Cardiac septum (tissue), 1 donor: Measurements from ENCODE around the gene PRKG1. TPM values are rescaled to one million over a fixed set of nuclear protein-coding genes. Genes with fewer than 3 reads are reported as not detected.
"Not testable (repeated sequence)": the region's sequence is repeated elsewhere in the genome, so short reads cannot be mapped to it uniquely, and the experiment has no call there.

ENCODE experiments used
- DNase-seq: peaks from one replicate; pipeline ENCODE4 v3.0.0-alpha.2; 2020; ENCODE audit warnings: low spot score
- intact Hi-C: fragments of 100-400 bp; cut with DNase I; formaldehyde crosslinking; loops from one replicate; pipeline ENCODE4 v1.14.0; 2022
- total RNA-seq: library from RNA; stranded (reverse); fragmentation: NEBNext Ultra II Directional; extraction: Animal tissue kit (Norgen Biotek cat#: 25700); gene quantifications from one replicate; pipeline ENCODE4 v1.2.1, GENCODE V29; 2021
- donor health status: DM: no; HTN: no; CAD: no.

Gene PRKG1
- total RNA-seq, 1 donor from 2014 or later = 35.6 TPM

- intact Hi-C loops = no loop called here
- no peak for DNase-seq
These were observed 359.7 kb downstream of the PRKG1 start for GRCh38 chr10:51433949-51434475.

- DNase-seq = no peak
- intact Hi-C loops = no loop called here
These were observed 362.5 kb downstream of the PRKG1 start for GRCh38 chr10:51436805-51437204.

- DNase-seq = no peak
- intact Hi-C loops = no loop called here
These were observed 365.4 kb downstream of the PRKG1 start for GRCh38 chr10:51439645-51440044.

- intact Hi-C loops = no loop called here
These were observed 371.3 kb downstream of the PRKG1 start for GRCh38 chr10:51445588-51445987.

GRCh38 chr10:51447119-51447518 is 372.8 kb downstream of the PRKG1 start:
- intact Hi-C loops = no loop called here
- DNase-seq = no peak

More at GRCh38 chr10:51445588-51445987, 371.3 kb downstream of the PRKG1 start:
- no peak for DNase-seq

- intact Hi-C loops, DNase-seq: not testable (repeated sequence)
These were observed 381.5 kb downstream of the PRKG1 start for GRCh38 chr10:51455762-51456161.

GRCh38 chr10:51459476-51459875 is 385.2 kb downstream of the PRKG1 start:
- intact Hi-C loops = no loop called here
- DNase-seq = no peak

- DNase-seq = no peak
- intact Hi-C loops = no loop called here
These were observed 387.9 kb downstream of the PRKG1 start for GRCh38 chr10:51462076-51462779.

GRCh38 chr10:51468424-51468823 is 394.1 kb downstream of the PRKG1 start:
- intact Hi-C loops = no loop called here
- no peak for DNase-seq

- no peak for DNase-seq
- intact Hi-C loops = no loop called here
These were observed 395.4 kb downstream of the PRKG1 start for GRCh38 chr10:51469686-51470085.

- intact Hi-C loops = no loop called here
- no peak for DNase-seq
These were observed 397.0 kb downstream of the PRKG1 start for GRCh38 chr10:51471271-51471670.

GRCh38 chr10:51472154-51472553 is 397.9 kb downstream of the PRKG1 start:
- intact Hi-C loops = no loop called here
- no peak for DNase-seq

- DNase-seq = no peak
- intact Hi-C loops = no loop called here
These were observed 405.4 kb downstream of the PRKG1 start for GRCh38 chr10:51479711-51480110.

GRCh38 chr10:51485668-51486067 is 411.4 kb downstream of the PRKG1 start:
- no peak for DNase-seq
- intact Hi-C loops = no loop called here

- intact Hi-C loops = no loop called here
- no peak for DNase-seq
These were observed 413.3 kb downstream of the PRKG1 start for GRCh38 chr10:51487576-51487975.

- intact Hi-C loops = no loop called here
- DNase-seq = no peak
These were observed 414.6 kb downstream of the PRKG1 start for GRCh38 chr10:51488766-51489408.

- intact Hi-C loops = no loop called here
These were observed 424.1 kb downstream of the PRKG1 start for GRCh38 chr10:51498424-51498823.

GRCh38 chr10:51501396-51501795 is 427.1 kb downstream of the PRKG1 start:
- intact Hi-C loops = no loop called here
- DNase-seq = no peak

More at GRCh38 chr10:51498424-51498823, 424.1 kb downstream of the PRKG1 start:
- no peak for DNase-seq

- intact Hi-C loops = no loop called here
- no peak for DNase-seq
These were observed 427.8 kb downstream of the PRKG1 start for GRCh38 chr10:51502124-51502523.

- intact Hi-C loops = no loop called here
- DNase-seq = no peak
These were observed 429.1 kb downstream of the PRKG1 start for GRCh38 chr10:51503378-51503777.

GRCh38 chr10:51507476-51507875 is 433.2 kb downstream of the PRKG1 start:
- intact Hi-C loops = no loop called here
- DNase-seq = no peak
